Measurements from ENCODE around the gene CABCOCO1. TPM values are rescaled to one million over a fixed set of nuclear protein-coding genes. Genes with fewer than 3 reads are reported as not detected.

The CABCOCO1 gene
- total and polyA plus RNA-seq, 9 of the 15 experiments (the other 6 are each of a cell fraction or from before 2014, with no cell fraction given): 0.04 TPM; not detected in 8

GRCh38 chr10:61778137-61778536 is 115.4 kb downstream of the CABCOCO1 start (continued):
- TF ChIP-seq DLX4 (CRISPR knock-in tag; IDR thresholded peaks at IDR 0.05) (no peak), RAD51 (IDR thresholded peaks at IDR 0.05; ENCODE audit: borderline replicate concordance, low read depth) (no peak), FOXM1 (IDR thresholded peaks at IDR 0.05; ENCODE audit: low read depth) (peak; percentile 65; the same call in 1 of the 2 replicates), FOXM1 (CRISPR knock-in tag; IDR thresholded peaks at IDR 0.05; ENCODE audit: low read depth) (no peak), HINFP (tag; conservative IDR thresholded peaks at IDR 0.05; ENCODE audit: low read depth) (no peak), ZNF407 (IDR thresholded peaks at IDR 0.05; ENCODE audit: low read depth) (no peak), DPF2 (IDR thresholded peaks at IDR 0.05) (peak; percentile 71), ZNF431 (CRISPR knock-in tag; IDR thresholded peaks at IDR 0.05) (no peak), STAT5B (CRISPR knock-in tag; IDR thresholded peaks at IDR 0.05) (no peak), MCM3 (IDR thresholded peaks at IDR 0.05) (no peak), ZBTB8A (IDR thresholded peaks at IDR 0.05; ENCODE audit: partially characterized antibody) (no peak), ZBTB1 (CRISPR knock-in tag; IDR thresholded peaks at IDR 0.05; ENCODE audit: borderline replicate concordance, low read depth) (no peak), BRF1 (IDR thresholded peaks at IDR 0.05; ENCODE audit: borderline replicate concordance, extremely low read depth, insufficient read length) (no peak), POLR3G (IDR thresholded peaks at IDR 0.05; ENCODE audit: extremely low read depth, insufficient read length, insufficient replicate concordance) (no peak), XRCC3 (IDR thresholded peaks at IDR 0.05) (peak; percentile 54; the same call in 1 of the 2 replicates), ZBTB5 (IDR thresholded peaks at IDR 0.05) (no peak), PURB (CRISPR knock-in tag; IDR thresholded peaks at IDR 0.05; ENCODE audit: low read depth) (no peak), NR4A1 (CRISPR knock-in tag; IDR thresholded peaks at IDR 0.05) (no peak), NR4A1 (tag; IDR thresholded peaks at IDR 0.05) (no peak)

Data from K562 (cell line).